NOMO-1 treated with DMSO at 0.1 percent for 48 hours (cell line): ENCODE measurements around the gene SCIN.
"Not testable (repeated sequence)": the region's sequence is repeated elsewhere in the genome, so short reads cannot be mapped to it uniquely, and the experiment has no call there.

ENCODE experiments used
- DNase-seq: peaks from one replicate; lab custom pipeline; 2025; ENCODE audit not compliant: unreplicated experiment; lab: John Stamatoyannopoulos, UW

The SCIN gene

GRCh38 chr7:12570534-12571461, at the start of gene SCIN:
SCIN (plus strand) TSS chr7:12570720; CDS start chr7:12570787, 67 bp downstream.
- DNase-seq: peak; percentile 25

- peak; percentile 31 for DNase-seq
These were observed 45.6 kb upstream of the SCIN start for GRCh38 chr7:12524794-12525386.

GRCh38 chr7:12526693-12527092, 43.8 kb upstream of the SCIN start:
- DNase-seq: not testable (repeated sequence)

DNA sequence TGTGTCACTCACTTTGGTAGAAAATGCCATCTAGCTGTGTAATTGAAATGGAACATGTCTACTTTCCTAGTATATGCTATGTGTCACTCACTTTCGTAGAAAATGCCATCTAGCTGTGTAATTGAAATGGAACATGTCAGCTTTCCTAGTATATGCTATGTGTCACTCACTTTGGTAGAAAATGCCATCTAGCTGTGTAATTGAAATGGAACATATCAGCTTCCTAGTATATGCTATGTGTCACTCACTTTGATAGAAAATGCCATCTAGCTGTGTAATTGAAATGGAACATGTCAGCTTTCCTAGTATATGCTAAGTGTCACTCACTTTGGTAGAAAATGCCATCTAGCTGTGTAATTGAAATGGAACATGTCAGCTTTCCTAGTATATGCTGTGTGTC, 42.9 kb upstream of the SCIN start:
- DNase-seq: not testable (repeated sequence)

DNA sequence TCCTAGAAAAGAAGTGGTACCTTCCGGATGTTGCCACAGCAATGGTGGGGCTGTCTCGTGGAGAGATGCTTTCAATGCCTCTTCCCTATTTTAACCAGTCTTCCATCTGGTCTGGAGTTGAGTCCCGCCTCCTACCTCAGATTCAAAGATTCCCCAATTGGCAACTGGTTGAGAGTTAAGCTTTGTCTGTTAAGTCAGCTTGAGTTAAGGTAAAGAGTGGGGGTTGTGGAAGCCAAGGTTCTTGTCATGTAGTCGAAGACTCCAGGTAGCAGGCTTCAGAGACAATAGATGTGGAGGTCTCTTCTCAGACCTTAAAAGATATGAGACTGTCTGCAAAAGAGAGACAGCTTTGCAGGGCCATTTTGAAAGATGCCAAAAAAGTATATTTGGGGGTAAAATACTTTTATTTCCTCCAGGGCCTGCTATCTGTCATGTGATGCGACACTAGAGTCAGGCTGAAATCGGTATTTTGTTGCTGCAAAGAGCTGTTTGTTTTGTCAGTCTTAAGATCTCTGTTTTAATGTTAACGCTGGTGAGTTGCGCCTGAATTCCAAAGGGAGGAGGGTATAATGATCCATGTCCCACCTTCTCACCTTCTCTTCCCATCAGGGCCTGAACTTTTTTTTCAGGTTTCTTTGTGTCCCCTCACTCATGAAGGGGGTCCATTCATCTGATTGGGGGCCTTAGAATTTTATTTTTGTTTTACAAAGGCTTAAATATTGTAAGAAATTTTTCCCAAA, 40.4 kb upstream of the SCIN start:
- DNase-seq: no peak

DNA sequence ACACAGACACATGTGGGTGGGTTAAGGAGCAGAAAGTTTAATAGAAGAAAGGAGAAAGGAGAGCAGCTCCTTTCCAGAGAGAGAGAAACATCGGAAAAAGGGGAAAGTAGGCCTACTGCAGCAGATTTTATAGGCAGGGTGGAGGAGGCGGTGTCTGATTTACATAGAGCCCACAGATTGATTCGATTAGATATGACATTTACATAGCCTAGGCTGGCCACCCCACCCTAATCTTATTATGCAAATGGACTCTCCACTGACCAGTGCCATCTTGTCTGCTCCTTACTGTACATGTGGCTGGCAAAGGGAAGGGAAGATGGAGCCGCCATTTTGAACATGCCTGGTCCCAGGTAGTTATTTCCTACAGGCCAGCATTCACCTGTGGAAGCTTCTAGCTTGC, 38.7 kb upstream of the SCIN start:
- DNase-seq: no peak

DNA sequence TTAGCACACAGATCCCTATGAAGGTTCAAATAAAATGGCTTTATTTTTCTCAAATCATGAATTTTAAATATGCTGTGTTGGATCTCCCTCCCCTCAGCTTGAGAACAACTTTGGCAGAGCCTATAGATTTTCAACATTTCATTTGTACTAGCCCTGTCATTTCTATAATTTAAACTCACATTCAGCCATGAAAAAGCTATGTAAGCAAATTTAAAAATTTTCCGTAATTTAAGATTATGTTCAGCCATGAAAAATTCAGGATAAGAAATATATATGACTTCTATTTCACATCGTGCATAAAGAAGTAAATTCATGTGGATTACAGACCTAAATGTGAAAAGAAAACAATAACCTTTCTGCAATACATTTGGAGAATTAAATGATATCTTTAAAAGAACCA, 36.5 kb upstream of the SCIN start:
- DNase-seq: no peak

DNA sequence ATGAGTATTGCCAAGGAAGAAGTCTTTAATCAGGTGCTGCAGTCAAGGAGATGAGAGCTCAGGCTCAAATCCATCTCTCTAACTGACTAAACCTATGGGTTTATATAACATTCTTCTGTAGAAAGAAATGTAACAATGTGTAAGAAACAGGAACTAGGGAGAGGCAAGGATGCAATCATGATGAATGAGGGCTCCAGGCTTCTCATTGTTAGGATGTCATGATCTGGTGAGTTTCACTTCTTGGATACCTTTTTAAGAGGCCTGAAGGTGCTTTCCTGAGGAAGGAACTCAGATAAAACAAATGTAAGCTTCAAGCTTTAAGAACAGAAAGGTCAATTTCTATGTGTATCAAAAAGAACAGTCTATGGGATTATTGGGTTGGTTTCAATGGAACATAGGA, 30.8 kb upstream of the SCIN start:
- DNase-seq: peak; percentile 63

DNA sequence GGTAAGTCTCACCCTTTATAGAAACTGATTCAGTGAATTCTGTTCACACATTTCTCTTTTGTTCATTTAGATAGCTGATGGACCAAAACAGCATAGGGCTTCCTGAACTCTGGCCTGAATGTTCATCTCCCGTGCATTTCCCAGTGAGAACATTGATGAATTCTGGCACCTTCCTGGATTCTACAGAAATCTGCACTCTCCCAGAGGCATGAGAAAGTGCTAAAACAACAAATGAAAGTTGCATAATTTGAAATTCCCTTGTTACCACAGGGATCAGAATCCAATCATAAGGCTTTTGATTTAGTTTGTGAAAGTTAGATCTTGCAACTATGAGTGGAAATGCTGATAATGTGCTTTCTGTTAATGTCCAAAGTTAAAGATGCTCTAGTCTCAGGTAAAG, 29.7 kb upstream of the SCIN start:
- no peak for DNase-seq

DNA sequence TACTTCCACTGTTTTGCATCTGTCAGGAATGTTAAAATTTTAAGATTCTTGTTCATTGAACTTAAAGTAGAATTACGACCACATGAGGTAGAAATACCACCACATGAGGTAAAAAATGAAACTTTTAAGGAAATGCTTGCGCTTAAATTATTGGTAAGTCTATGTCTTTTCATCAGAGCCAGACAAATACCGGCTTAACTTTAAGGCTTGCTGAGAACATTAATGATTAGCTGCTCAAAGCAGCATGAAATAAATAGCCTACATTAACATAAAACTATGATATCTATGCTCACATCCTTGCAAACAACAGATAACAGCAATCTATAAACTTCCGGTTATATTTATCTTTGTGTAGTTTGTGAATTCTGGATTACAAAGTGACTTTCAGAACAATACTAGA, 26.9 kb upstream of the SCIN start:
- no peak for DNase-seq

DNA sequence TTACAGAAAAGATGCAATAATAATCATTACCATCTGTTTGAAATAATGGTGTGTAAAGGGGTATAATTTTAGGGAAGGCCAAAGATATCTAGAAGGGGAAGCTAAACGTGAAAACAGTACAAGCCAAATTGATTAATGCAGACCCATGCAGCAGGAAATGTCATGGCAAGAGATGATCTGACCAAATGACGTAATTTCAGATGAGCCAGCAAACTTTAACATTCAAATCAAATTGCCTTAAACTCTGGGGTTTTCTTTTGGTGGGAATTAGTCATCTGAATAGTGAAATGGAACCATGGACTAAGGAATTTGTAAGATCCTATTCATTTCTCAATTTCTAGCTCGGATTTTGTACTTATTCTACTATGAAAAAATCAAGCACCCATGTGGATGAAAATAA, 21.4 kb upstream of the SCIN start:
- DNase-seq: peak; percentile 23

GRCh38 chr7:12550956-12551355, 19.6 kb upstream of the SCIN start:
- no peak for DNase-seq

GRCh38 chr7:12552876-12553275, 17.6 kb upstream of the SCIN start:
- peak; percentile 20 for DNase-seq

GRCh38 chr7:12553416-12553815, 17.1 kb upstream of the SCIN start:
- peak; percentile 36 for DNase-seq

DNA sequence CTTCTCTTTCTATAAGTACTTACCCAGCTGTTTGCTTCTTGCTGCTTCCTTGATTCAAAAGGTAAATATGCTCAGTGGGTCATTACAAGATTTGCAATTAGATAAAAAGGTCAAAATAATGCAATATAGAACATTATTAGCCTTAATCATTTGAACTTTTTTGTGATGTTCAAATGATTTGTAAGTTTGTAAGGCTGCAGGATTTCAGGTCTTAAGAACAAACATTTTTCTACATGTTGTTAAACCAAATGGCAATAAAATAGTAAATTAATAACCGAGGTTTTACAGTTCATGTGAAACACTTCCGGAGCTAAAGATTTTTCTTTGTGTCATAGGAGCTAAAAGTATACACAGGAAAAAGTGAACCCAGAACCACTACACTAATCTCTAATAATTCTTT, 16.2 kb upstream of the SCIN start:
- no peak for DNase-seq

GRCh38 chr7:12554872-12555271, 15.6 kb upstream of the SCIN start:
- no peak for DNase-seq

DNA sequence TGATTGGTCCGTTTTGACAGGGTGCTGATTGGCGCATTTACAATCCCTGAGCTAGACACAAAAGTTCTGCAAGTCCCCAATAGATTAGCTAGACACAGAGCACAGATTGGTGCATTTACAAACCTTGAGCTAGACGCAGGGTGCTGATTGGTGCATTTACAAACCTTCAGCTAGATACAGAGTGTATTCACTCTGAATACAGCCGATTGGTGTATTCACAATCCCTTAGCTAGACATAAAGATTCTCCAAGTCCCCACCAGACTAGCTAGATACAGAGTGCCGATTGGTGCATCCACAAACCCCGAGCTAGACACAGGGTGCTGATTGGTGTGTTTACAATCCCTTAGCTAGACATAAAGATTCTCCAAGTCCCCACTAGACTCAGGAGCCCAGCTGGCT, 14.8 kb upstream of the SCIN start:
- DNase-seq: not testable (repeated sequence)

- not testable (repeated sequence) for DNase-seq
These were observed 14.3 kb upstream of the SCIN start for GRCh38 chr7:12556139-12556792.

- DNase-seq: no peak
These were observed 13.2 kb upstream of the SCIN start for GRCh38 chr7:12557282-12557681.

DNA sequence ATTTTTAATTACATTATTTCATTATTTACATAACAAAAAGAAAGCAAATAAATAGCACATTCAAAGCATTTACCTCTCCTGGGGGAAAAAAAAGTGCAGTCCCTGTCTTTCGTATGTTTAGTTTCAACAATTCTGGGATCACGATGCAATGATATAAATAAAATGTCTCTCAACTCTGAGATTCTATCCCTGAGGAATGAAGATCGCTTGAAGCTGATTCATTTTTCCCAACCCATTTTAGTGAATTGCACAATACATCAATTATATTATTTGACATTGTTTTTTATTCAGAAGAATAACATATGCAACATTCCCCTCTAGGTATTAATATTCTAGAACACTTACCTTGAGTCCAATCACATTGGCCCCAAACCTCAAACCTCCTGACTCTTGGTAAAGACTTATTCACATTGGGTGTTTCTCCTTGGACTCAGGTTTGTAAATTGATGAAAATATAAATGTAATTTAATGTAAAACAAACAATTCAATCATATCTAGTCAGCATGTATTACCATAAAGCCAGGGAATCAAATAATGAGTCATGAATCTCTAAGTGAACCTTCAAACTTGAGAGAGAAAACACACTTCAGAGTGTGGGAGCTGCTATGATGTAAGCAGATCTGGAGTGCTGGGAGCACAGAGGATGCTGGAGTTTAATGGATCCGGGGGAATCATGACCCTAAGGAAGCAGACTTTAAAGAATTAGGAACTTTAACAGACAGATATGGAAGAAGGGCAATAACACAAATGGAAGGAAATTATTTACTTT, 5.3 kb upstream of the SCIN start:
- DNase-seq: no peak

DNA sequence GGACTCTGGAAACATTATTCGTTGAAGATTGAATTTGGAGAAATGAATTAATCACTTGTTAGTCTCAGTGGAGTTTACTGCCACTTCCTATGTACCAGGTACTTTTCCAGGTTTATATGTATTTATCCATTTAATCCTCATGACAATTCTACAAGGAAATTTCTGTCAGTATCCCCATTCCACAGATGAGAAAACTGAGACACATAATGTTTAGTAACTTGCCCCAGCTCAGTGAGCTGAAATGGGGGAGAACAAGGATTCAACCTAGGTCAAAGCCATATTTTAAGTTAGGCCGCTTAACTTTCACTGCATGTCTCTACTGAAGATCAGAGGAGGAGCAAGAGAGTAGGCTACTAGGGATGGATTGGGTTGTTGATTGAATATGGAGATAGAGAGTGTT, 4.6 kb upstream of the SCIN start:
- DNase-seq: no peak
